SU-DHL-6 (cell line): Measurements from ENCODE around the gene CHKA.

Experiments used
- CTCF ChIP-seq: fragments of 200-600 bp; sonication (generic); IDR thresholded peaks from one replicate; pipeline ENCODE4 v1.5.1; 2017; ENCODE audit warnings: antibody characterized with exemption, mild to moderate bottlenecking, low read length, moderate library complexity; ENCODE audit not compliant: insufficient read depth, poor library complexity, severe bottlenecking
- EZH2phosphoT487 ChIP-seq: fragments of 200-600 bp; sonication (generic), shearing (Covaris generic); conservative IDR thresholded peaks from 2 replicates; pipeline ENCODE4 v1.6.1; 2018; ENCODE audit warnings: mild to moderate bottlenecking, antibody characterized with exemption, low read length, moderate library complexity, mixed read lengths

GRCh38 chr11:68042219-68043028 is 78.8 kb downstream of the CHKA start:
- TF ChIP-seq EZH2phosphoT487: no peak
- no peak for TF ChIP-seq CTCF
